Measurements from ENCODE around the gene ITGAD. TPM values are rescaled to one million over a fixed set of nuclear protein-coding genes. Genes with fewer than 3 reads are reported as not detected.
A peak's percentile ranks its signal among the peaks of the same experiment; 100 is the strongest.

Gene ITGAD
- total RNA-seq, 1 donor from 2014 or later = not detected

DNA sequence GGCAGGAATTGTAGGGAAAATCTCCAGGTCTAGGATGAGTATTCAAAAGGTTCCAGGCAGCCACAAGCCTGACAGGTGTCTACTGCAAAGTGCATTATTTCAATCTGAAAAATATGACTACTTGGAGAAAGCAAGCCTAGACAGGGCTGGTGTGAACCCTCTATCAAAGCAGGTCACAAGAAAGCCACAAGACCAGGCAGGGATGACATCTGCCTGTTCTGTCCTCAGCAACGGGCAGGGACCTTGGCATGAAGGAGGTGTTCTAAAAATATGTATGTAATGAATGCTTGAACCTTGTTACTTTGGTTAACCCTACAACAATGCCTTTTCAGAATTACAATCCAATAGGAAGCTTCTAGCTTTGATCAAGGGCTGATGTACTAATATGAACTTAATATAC lies 36.2 kb downstream of the ITGAD start:
- Mint-ChIP-seq H3K27ac (ENCODE audit: unreplicated experiment) (no peak overlapping the region), H3K4me1 (ENCODE audit: low read depth) (no peaks in the 10 kb centered on the region), H3K9me3 (ENCODE audit: low read depth) (no peaks in the 10 kb centered on the region), H3K27me3 (ENCODE audit: low read depth) (peaks cover 34% of the 10 kb centered on the region), H3K36me3 (ENCODE audit: low read depth) (no peaks in the 10 kb centered on the region), H3K4me3 (ENCODE audit: unreplicated experiment) (no peak overlapping the region)
- peak; percentile 13 for DNase-seq (ENCODE audit: low spot score)
- TF ChIP-seq, protein P1, sequence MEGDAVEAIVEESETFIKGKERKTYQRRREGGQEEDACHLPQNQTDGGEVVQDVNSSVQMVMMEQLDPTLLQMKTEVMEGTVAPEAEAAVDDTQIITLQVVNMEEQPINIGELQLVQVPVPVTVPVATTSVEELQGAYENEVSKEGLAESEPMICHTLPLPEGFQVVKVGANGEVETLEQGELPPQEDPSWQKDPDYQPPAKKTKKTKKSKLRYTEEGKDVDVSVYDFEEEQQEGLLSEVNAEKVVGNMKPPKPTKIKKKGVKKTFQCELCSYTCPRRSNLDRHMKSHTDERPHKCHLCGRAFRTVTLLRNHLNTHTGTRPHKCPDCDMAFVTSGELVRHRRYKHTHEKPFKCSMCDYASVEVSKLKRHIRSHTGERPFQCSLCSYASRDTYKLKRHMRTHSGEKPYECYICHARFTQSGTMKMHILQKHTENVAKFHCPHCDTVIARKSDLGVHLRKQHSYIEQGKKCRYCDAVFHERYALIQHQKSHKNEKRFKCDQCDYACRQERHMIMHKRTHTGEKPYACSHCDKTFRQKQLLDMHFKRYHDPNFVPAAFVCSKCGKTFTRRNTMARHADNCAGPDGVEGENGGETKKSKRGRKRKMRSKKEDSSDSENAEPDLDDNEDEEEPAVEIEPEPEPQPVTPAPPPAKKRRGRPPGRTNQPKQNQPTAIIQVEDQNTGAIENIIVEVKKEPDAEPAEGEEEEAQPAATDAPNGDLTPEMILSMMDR (IDR thresholded peaks at IDR 0.05) = no peak

DNA sequence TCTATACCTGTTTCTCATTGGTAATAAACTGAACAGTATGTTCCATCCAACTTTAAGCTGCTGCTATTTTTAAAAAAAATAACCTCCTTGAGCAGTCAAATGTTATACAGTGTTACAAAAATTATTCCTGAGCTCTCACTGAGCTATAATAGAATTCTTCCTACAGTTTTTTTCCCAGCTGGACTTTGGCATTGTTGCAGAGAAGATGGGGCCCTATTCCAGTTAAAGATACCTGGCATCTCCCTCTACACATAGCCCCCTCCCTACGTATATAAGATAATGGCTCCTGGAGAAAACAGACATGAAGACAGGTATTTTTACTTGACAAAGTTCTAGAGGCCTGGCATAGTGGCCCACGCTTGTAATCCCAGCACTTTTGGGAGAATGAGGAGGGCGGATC lies 36.7 kb downstream of the ITGAD start:
- TF ChIP-seq, protein P1 (IDR thresholded peaks at IDR 0.05) = no peak
- no peak overlapping the region for H3K27ac Mint-ChIP-seq (ENCODE audit: unreplicated experiment)
- peaks cover 31% of the 10 kb centered on the region for H3K27me3 Mint-ChIP-seq (ENCODE audit: low read depth)
- no peaks in the 10 kb centered on the region for H3K36me3 Mint-ChIP-seq (ENCODE audit: low read depth)
- no peak for DNase-seq (ENCODE audit: low spot score)
- H3K4me1 Mint-ChIP-seq (ENCODE audit: low read depth) = no peaks in the 10 kb centered on the region
- no peak overlapping the region for H3K4me3 Mint-ChIP-seq (ENCODE audit: unreplicated experiment)
- H3K9me3 Mint-ChIP-seq (ENCODE audit: low read depth) = no peaks in the 10 kb centered on the region

DNA sequence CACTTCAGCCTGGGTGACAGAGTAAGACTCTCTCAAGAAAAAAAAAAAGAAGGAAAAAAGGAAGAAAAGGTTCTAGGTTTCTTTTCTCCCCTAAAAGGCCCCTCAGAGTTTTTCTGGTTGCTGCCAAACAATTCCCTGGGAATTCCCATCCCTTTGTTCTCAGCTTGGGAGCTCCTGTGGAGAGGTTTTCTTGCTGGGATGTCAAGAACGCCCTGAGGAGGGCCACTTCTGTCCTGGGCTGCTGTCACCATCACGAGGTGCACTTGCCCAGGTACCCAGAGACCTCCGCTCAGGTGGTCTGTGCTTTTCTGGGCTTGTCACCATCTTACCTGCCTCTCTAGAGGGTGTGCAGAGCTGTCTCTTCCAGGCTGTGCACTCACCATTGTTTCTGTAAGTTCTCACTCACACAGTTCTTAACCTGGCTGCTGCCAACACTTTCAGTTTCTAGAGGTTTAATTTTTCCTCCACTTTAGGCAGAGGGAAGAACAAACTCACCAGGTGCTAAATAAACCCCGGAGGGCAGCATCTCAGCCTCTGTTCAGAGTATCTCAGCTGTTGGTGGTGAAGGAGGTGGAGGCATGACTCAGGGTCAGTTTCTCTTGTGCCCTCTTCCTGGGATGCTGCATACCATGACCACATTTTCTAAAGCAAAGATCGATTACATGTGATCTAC lies 37.4 kb downstream of the ITGAD start:
- H3K27me3 Mint-ChIP-seq (ENCODE audit: low read depth) = peaks cover 24% of the 10 kb centered on the region
- H3K9me3 Mint-ChIP-seq (ENCODE audit: low read depth) = no peaks in the 10 kb centered on the region
- TF ChIP-seq, protein P1 (IDR thresholded peaks at IDR 0.05) = no peak
- H3K4me3 Mint-ChIP-seq (ENCODE audit: unreplicated experiment) = no peak overlapping the region
- no peak overlapping the region for H3K27ac Mint-ChIP-seq (ENCODE audit: unreplicated experiment)
- no peaks in the 10 kb centered on the region for H3K4me1 Mint-ChIP-seq (ENCODE audit: low read depth)
- no peaks in the 10 kb centered on the region for H3K36me3 Mint-ChIP-seq (ENCODE audit: low read depth)
- peak; percentile 19 for DNase-seq (ENCODE audit: low spot score)

DNA sequence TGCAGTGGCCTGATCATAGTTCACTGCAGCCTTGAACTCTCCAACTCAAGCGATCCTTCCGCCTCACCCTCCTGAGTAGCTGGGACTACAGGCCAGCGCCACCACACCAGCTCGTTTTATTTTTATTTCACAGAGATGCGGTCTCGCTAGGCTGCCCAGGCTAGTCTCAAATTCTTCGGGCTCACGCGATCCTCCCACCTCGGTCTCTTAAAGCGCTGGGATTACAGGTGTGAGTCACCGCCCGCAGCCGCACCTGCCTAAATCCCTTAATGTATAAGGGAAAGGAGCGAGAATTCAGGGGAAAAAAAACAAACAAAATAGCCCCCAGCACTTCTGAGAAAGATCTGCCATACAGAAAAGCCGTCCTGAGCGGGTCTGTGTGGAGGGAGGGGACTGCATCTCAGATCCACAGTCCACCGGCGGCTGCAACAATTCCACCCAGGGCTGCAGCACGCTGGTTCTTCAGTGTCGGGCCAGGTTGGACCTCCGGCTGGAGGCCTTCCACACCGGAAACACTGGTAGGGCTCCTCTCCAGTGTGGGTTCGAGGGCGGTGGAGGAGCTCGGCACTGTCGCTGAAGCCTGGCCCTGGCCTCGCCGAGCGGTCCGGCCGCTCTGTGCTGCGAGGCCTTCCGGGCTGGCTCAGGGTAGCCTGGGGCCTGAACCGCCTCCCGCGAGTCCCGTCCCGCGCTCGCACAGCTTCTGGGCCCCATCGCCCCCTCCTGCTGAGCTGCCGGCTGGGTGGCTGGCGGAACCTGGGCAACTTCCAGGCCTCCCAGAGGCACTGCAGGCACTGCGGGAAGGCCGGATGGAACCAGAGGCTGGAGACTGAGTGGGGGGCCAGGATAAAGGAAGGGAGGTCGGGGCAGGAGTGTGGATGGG lies 42.4 kb downstream of the ITGAD start:
- TF ChIP-seq, protein P1 (IDR thresholded peaks at IDR 0.05) = no peak
- no peaks in the 10 kb centered on the region for H3K4me1 Mint-ChIP-seq (ENCODE audit: low read depth)
- no peak for DNase-seq (ENCODE audit: low spot score)
- H3K36me3 Mint-ChIP-seq (ENCODE audit: low read depth) = no peaks in the 10 kb centered on the region
- H3K9me3 Mint-ChIP-seq (ENCODE audit: low read depth) = no peaks in the 10 kb centered on the region
- H3K4me3 Mint-ChIP-seq (ENCODE audit: unreplicated experiment) = no peak overlapping the region
- no peak overlapping the region for H3K27ac Mint-ChIP-seq (ENCODE audit: unreplicated experiment)
- peaks cover 6% of the 10 kb centered on the region for H3K27me3 Mint-ChIP-seq (ENCODE audit: low read depth)

DNA sequence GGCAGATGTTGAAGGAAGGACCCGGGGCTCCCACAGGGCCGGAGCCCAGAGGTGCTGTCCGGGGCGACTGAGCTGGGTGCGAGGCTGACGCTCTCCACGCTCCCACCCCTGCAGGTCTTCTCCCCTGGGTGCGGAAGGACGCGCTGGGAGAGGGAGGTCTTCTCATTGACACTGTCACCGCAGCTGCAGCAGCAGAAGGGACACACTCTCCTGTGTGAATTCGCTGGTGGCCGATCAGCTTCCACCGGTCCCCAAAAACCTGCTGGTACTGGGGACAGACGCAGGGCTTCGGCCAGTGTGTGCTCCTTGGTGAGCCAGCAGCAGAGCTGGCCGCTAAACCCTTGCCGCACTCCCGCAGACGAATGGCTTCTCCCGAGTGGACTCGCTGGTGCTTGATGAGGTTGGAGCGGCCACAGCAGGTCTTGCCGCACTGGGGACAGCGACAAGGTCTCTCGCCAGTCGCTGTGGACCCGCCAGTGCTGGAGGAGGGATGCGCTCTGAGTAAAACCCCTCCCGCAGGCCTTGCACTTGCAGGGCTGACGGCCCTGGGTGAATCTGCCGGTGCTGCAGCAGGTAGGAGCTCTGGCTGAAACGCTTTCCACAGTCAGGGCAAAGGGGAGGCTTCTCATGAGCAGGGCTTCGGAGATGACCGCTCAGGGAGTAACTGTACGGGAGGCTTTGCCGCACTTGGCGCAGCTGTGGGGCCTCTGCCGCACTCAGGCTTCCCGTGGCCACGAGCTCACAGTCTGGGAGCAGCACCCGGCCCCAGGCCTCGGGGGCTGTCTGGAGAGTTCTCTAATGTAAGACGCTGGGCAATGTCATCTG lies 43.3 kb downstream of the ITGAD start:
- peaks cover 5% of the 10 kb centered on the region for H3K4me1 Mint-ChIP-seq (ENCODE audit: low read depth)
- no peaks in the 10 kb centered on the region for H3K36me3 Mint-ChIP-seq (ENCODE audit: low read depth)

More for the DNA sequence above, 43.3 kb downstream of the ITGAD start:
- peak; percentile 91 for DNase-seq (ENCODE audit: low spot score)
- Mint-ChIP-seq H3K27me3 (ENCODE audit: low read depth) (no peaks in the 10 kb centered on the region), H3K9me3 (ENCODE audit: low read depth) (no peaks in the 10 kb centered on the region), H3K4me3 (ENCODE audit: unreplicated experiment) (no peak overlapping the region), H3K27ac (ENCODE audit: unreplicated experiment) (no peak overlapping the region)
- TF ChIP-seq, protein P1 (IDR thresholded peaks at IDR 0.05) = no peak
